GM10266 (cell line): ENCODE results near the gene SDK1.

Source experiments
- DNase-seq: peaks from one replicate; pipeline ENCODE4 v3.0.0; 2012; ENCODE audit errors: extremely low spot score
- CTCF ChIP-seq: IDR thresholded peaks from 2 replicates; pipeline ENCODE4 v1.5.1; 2012; ENCODE audit warnings: mild to moderate bottlenecking, low read depth; ENCODE audit not compliant: control insufficient read depth, insufficient read depth; ENCODE audit errors: missing control alignments

Gene SDK1

GRCh38 chr7:4025210-4025609 lies 724.2 kb downstream of the SDK1 start:
- TF ChIP-seq CTCF, result no peak
- no peak for DNase-seq

- no peak for DNase-seq
- TF ChIP-seq CTCF, result no peak
Observed at GRCh38 chr7:4025694-4026615, 724.9 kb downstream of the SDK1 start.

GRCh38 chr7:4026941-4027486 lies 726.0 kb downstream of the SDK1 start:
- DNase-seq, result no peak
- TF ChIP-seq CTCF, result no peak

GRCh38 chr7:4028221-4028620 lies 727.2 kb downstream of the SDK1 start:
- no peak for DNase-seq
- TF ChIP-seq CTCF, result no peak

GRCh38 chr7:4029941-4030340 lies 728.9 kb downstream of the SDK1 start:
- DNase-seq, result no peak
- no peak for TF ChIP-seq CTCF

GRCh38 chr7:4030346-4030950 lies 729.4 kb downstream of the SDK1 start:
- TF ChIP-seq CTCF, result no peak
- DNase-seq, result no peak

- no peak for TF ChIP-seq CTCF
- DNase-seq, result no peak
Observed at GRCh38 chr7:4033996-4034395, 732.9 kb downstream of the SDK1 start.
